H7 (cell line): ENCODE measurements around the gene MAGI1. TPM values are rescaled to one million over a fixed set of nuclear protein-coding genes. Genes with fewer than 3 reads are reported as not detected.
"Not testable (repeated sequence)": the region's sequence is repeated elsewhere in the genome, so short reads cannot be mapped to it uniquely, and the experiment has no call there.

ENCODE experiments used
- DNase-seq: peaks from one replicate; pipeline ENCODE4 v3.0.0; 2012
- H3K27me3 ChIP-seq: 2 replicates; pipeline ENCODE4 v1.6.0; 2011; ENCODE audit warnings: mild to moderate bottlenecking, low read length; ENCODE audit not compliant: control insufficient read depth, insufficient read depth
- H3K36me3 ChIP-seq: replicated peaks from 2 replicates; pipeline ENCODE4 v1.5.1; 2011; ENCODE audit warnings: low read length; ENCODE audit not compliant: control insufficient read depth, insufficient read depth
- H3K4me3 ChIP-seq: 2 replicates; pipeline ENCODE4 v1.5.1; 2011; ENCODE audit warnings: low read depth, mild to moderate bottlenecking, control low read depth, low read length, moderate library complexity; ENCODE audit not compliant: insufficient read depth
- total RNA-seq: library from RNA; depleted of rRNA; stranded (reverse); fragments of >200 nt; shearing (Covaris generic); gene quantifications from 2 replicates; pipeline ENCODE4 v1.2.3, GENCODE V29; 2014

MAGI1 gene
- total RNA-seq, 1 experiment from 2014 or later, result 26.4 TPM

DNA sequence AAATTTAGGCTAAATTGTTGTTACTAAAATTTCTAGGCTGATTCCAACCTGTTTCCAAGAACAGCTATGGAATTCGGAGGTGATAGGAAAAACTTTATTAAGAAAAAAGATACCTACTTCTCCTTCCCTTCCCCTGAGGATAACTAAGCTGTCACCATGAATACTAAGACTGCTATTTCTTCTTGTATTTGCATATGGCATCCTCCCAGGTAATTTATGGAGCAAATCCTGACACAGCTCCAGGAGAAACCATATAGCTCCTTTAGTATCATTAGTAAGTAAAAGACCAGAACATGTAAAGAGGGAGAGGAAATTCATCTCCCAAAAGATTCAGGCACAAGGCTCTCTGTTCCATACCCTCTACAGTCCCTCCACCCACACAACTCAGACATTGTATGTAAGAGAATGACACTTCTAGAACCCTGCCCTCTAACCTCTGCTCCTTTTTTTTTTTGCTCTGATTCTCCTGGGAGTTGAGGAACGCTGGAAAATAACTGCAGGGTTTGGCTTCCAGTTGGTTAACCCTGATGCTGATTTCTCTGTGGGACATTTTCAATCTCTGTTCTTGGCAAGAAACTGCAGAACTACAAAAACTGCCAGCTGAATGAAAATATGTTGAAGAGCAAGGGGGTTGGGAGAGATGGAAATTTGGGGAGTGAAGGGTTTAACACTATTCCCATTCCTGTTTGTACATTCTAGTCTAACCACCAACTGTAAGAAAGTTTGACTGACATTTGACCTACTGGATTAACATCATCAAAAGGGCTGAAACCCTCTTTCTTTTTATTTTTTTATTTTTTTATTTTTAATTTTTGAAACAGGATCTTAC is 14.2 kb upstream of the MAGI1 start:
- no peak for DNase-seq
- no peaks in the 10 kb centered on the region for H3K36me3 ChIP-seq
- H3K4me3 ChIP-seq, result no peak overlapping the region
- no peaks in the 10 kb centered on the region for H3K27me3 ChIP-seq

DNA sequence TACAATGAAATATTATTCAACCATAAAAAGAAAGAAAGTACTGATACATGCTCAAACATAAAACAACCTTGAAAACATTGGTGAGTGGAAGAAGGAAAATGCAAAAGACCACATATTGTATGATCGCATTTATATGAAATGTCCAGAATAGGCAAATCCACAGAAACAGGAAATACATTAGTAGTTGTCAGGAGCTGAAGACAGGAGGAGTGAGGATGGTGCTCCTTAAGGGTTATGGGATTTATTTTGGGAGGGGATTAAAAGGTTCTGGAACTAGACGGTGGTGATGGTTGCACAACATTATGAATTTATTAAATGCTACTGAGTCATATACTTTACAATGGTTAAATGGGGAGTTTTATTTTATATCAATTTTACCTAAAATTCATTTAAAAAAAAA is 12.1 kb upstream of the MAGI1 start:
- Histone ChIP-seq H3K4me3 (no peak overlapping the region), H3K36me3 (no peaks in the 10 kb centered on the region), H3K27me3 (no peaks in the 10 kb centered on the region)
- no peak for DNase-seq

DNA sequence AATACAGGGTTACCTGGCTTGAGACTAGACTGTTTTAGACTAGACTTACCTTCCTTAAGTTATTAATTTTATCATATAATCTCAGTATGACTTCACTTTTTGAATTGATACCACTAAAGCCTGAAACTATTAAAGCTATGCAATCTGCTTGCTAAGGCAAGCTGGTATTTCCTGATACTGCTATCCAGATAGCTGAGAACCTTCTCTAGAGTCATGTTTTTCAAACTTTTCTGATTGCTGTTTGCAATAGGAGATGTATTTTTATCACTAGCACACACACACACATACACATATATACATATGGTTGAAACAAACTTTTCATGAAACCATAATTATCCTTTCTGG is 9.3 kb upstream of the MAGI1 start:
- Histone ChIP-seq H3K27me3 (no peaks in the 10 kb centered on the region), H3K36me3 (no peaks in the 10 kb centered on the region), H3K4me3 (no peak overlapping the region)
- no peak for DNase-seq

DNA sequence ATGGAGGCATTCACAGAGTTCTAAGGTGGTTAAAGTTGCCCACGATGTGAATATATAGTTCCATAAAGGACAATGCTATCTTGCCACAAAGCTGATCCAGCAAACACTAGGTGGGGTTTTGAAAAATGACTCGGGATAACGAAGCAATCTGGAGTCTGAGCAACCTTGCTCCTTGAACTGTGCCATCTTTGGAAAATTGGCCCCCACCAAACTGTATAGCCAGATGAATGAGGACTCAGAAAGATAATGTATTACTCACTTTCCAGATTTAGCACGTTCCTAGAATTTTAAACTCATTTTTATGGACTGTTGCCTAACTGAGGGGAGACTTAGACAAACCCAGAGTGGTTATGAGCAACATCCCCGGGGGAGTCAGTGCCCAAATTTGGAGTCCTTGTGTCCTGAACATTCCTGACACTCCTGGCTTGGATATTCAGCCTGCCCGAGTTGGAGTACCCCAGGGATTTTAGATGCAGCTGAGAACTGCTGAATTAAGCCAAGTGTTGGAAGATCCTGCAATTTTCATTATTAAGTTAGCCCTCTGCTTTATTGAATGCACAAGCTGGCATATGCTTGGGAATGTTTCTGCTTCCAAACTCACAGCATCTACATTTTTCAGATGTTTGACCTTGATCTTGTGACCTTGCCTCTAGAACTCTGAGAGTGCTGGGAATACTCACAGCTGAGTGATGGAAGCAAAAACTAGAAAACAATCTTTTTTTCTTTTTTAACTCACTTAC is 8.8 kb upstream of the MAGI1 start:
- H3K36me3 ChIP-seq, result no peaks in the 10 kb centered on the region
- H3K4me3 ChIP-seq, result no peak overlapping the region
- H3K27me3 ChIP-seq, result no peaks in the 10 kb centered on the region
- DNase-seq, result no peak

DNA sequence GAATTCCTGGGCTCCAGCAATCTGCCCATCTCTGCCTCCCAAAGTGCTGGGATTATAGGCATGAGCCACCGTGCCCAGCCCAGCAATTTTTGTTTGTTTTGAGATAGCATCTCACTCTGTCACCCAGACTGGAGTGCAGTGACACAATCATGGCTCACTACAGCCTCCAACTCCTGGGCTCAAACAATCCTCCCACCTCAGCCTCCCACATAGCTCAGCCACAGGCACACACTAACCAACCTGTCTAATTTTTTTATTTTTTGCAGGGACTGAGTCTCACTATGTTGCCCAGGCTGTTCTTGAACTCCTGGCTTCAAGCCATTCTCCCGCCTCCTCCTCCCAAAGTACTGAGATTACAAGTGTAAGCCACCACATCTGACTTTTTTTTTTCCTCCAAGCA is 7.6 kb upstream of the MAGI1 start:
- not testable (repeated sequence) for H3K4me3 ChIP-seq, H3K27me3 ChIP-seq, DNase-seq, H3K36me3 ChIP-seq

DNA sequence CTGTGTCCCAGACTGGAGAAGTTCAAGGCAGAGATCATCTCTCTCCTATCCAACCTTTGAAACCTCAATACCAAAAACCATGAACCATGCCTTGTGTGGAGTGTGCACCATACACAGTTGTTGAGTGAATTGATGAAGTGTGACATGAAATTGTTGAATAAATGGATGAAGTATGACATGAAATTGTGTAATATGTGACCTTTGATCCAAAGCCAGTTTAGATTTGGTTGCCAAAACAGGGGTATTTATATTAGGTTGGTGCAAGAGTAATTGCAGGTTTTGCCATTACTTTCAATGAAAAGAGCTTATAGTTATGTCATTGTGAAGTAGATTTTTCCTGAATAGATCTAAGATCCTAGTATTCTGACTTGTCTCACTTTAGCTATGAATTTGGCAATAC is 3.1 kb upstream of the MAGI1 start:
- no peak for DNase-seq
- H3K27me3 ChIP-seq, result no peaks in the 10 kb centered on the region
- H3K4me3 ChIP-seq, result no peak overlapping the region
- no peaks in the 10 kb centered on the region for H3K36me3 ChIP-seq

DNA sequence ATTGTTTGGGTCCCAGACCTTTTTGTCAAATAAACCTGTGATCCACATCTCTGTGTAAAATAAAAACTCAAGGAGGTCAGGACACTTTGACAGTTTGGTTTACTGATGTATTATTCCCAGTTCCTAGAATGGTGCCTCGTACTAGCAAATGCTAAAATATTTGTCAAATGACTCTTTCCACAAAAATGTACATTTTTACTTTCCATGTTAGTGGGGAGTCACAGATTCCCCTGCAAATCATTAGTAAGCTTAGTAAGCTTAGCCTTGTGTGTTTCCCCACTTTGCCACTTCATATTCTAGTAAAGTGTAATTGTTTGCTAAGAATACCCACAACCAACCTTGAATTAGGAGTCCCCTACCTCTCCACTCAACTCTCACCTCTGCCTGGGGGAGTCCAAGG is 2.4 kb upstream of the MAGI1 start:
- no peak for DNase-seq
- Histone ChIP-seq H3K36me3 (no peaks in the 10 kb centered on the region), H3K4me3 (no peak overlapping the region), H3K27me3 (no peaks in the 10 kb centered on the region)

DNA sequence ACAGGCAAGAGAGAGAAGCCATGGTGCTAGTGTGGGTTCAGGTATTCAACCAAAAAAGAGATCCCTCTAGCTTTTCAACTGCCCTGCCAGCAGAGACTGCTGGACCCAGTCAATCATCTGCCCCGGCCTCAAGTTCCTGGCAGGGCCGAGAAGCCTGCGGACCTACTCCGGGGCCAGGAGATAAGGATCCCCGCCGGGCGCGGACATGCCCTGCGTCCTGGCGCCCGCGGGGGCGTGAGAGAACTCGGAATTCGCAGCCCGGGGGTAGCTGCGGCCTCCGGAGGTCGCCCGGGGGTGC is 821 bp upstream of the MAGI1 start:
- Histone ChIP-seq H3K4me3 (peak overlapping the region; percentile 68), H3K27me3 (no peaks in the 10 kb centered on the region), H3K36me3 (no peaks in the 10 kb centered on the region)
- peak; percentile 79 for DNase-seq

DNA sequence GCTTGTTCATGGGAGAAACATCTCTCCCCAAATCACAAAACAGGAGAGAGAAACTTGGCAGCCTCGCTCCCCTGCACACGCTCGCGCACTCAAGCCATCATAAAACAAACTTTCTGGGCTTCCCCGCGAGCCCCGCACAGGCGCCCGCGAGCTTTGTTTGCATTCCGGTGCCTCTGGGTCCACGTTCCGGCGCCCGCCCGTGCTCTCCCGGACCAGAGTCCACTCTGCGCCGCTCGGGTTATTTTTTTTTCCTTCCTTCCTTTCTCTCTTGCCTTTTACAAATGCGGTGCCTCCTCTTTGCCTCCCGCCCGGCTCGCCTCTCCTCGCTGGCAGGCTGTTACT is 363 bp downstream of the MAGI1 start:
- Histone ChIP-seq H3K36me3 (no peaks in the 10 kb centered on the region), H3K27me3 (no peaks in the 10 kb centered on the region), H3K4me3 (peak overlapping the region; percentile 68)
- DNase-seq, result no peak

DNA sequence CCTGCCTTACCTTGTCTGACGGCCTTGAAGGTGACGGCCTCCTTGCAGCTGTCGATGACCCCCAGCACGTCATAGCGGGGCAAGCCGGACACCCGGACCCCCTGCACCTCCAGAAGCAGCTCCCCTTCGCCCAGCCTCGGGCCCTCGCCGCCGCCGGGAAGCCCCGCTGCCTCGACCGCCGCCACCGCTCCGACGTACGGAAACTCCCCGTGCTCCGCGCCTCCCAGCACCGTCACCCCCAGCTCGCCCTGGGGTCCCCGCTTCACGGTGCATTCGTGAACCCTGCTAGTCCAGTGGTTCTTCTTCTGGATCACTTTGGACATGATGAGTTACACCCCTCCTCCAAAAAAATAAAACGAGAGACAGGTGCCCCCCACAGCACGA is 740 bp downstream of the MAGI1 start:
- Histone ChIP-seq H3K27me3 (no peaks in the 10 kb centered on the region), H3K36me3 (no peaks in the 10 kb centered on the region), H3K4me3 (peak overlapping the region; percentile 68)
- DNase-seq, result peak; percentile 65

DNA sequence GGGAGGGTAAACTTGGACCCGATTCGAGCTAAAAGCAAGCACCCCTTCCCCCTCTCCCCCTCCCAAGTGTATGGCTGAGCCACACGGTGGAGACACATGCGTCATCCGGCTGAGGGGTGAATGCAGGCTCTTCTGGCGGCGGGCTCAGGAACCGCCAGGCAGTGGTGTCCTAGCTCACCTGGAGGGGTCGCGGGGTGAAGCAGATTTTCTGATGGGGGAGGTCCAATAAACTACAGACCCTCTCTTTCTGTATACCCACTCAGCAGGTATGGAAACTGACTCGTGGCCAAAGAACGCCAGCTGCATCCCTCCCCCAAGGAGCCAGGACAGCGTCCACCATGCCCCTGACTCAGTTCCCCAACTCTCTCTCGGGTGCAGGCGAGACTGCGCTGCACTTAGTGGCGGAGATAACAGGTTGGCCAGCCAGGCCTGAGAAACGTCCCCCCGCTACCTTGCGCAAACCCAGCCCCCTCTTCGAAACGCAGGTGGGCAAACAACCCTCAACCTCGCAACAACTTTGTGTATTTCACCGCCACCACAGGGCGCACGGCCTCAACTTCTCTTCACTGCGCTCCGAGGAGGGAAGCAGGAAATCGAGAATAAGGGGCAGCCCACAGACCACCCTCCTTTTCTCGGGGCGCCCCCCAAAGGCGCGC is 1.3 kb downstream of the MAGI1 start:
- H3K27me3 ChIP-seq, result no peaks in the 10 kb centered on the region
- DNase-seq, result peak; percentile 77
- peak overlapping the region; percentile 68 for H3K4me3 ChIP-seq
- H3K36me3 ChIP-seq, result no peaks in the 10 kb centered on the region

DNA sequence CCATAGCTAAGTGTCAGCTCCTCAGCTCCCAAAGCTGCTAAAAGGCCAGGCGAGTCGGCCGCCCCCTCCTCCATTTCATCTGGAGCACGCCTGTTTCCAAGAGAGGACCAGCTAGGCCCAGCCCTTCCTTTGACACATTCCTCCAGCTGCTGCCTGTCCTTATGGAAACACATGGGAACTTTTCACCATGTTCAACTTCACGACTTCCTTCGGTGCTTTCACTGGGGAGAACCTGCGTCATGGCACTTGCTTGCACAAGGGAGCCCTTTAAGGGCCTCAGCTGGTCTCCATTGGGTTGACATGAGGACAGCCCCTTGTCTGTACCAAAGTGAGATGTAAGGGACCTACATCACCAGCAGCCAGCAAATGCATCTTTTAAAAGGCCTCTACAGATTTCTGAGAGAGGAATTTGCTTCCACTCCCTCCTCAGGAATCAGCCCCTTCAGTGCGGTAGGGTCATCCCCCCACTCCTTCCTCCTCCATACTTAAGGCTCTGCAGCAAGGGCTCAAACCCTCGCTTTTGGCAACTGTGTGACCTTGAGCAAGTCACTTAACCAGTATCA is 2.1 kb downstream of the MAGI1 start:
- Histone ChIP-seq H3K36me3 (no peaks in the 10 kb centered on the region), H3K27me3 (no peaks in the 10 kb centered on the region), H3K4me3 (peak overlapping the region; percentile 68)
- DNase-seq, result peak; percentile 54

DNA sequence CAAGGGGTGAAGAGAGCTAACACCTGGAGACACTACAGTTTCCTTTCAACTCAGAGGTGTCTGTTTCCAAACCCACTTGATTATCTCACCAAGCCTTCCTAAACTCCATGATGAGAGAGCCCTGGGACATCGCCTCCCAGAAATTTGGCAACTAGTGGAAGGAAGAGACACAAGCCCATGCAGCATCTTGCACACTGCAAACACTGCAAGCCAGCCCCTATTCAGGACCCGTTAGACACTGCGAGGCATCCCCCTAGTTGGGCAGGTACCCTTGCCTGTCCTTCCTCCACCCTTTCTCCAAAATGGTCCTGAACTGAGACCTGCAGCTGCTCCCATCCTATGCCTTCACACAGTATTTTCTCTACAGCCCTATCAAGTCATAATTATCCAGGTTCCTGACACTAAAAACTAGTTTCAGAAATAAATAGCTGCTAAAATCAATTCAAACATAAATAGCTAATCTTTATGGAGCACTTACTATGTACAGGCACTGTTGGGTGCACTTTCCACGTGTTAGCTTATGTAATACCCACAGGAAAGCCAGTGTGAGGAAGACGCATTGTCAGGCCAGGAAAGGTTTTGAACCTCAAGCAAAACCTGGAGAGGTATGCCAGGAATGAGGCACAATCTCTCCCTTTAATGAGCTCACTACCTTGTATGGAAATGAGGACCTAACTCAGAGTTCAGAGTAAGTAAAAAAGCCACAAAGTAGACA is 2.8 kb downstream of the MAGI1 start:
- H3K36me3 ChIP-seq, result no peaks in the 10 kb centered on the region
- DNase-seq, result peak; percentile 43
- no peaks in the 10 kb centered on the region for H3K27me3 ChIP-seq
- peak overlapping the region; percentile 68 for H3K4me3 ChIP-seq

DNA sequence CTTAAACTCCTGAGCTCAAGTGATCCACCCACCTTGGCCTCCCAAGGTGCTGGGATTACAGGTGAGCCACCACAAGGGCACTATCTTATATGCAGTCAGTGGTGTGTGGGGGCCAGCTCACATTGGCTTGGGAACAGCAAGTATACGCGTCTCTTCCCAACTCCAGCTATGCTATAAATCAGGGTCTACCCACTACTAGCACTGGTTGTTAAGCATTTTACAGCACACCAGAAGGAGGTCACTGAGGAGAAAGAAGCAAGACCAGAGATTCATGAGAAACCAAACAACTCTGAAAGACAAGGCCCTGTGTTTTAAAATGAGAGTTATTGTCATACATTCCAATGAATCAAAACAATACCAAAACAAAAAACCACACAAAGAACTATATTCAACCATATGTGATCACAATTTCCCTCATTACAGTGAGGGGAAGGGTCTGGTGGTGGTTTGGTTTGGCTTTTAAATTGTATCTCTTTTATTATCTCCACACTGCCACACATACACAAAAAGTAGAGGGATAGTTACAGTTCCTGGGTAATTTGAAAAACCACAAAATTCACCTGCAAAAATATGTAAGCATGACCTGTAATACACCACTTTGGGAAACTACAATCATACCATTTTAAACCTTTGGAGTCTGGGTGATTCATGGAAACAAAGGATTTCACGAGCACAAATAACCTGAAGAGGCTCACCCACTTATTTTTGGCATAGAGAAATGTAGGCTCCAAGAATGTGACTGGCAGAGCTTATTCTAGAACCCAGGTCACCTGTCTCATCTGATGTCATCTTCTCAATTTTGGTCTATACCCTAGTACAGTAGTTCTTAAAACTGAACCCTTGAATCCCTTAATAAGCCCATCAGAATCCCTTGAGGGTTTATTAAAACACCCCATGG is 5.2 kb downstream of the MAGI1 start:
- no peaks in the 10 kb centered on the region for H3K36me3 ChIP-seq
- no peak for DNase-seq
- H3K4me3 ChIP-seq, result no peak overlapping the region
- no peaks in the 10 kb centered on the region for H3K27me3 ChIP-seq
